ENCODE data around the gene PACRG. TPM values are rescaled to one million over a fixed set of nuclear protein-coding genes. Genes with fewer than 3 reads are reported as not detected.

PACRG gene
- total RNA-seq, 2 donors from 2014 or later: 13.0 TPM; not detected in 1

- Histone ChIP-seq H3K4me1 (ENCODE audit: control insufficient read depth in 1 of 2, low read depth in 2 of 2) (no peaks in the 10 kb centered on the region), H3K36me3 (no peaks in the 10 kb centered on the region), H3K27me3 (replicated peaks; ENCODE audit: insufficient read depth) (no peaks in the 10 kb centered on the region), H3K27ac (no peak overlapping the region), H3K4me3 (no peak overlapping the region), H3K9me3 (no peaks in the 10 kb centered on the region)
- DNase-seq (ENCODE audit: low spot score): no peak
- ATAC-seq (ENCODE audit: insufficient number of reproducible peaks, low FRiP score, low read depth): no peak
- no peak for TF ChIP-seq CTCF (IDR thresholded peaks at IDR 0.05)
Observed at GRCh38 chr6:163249651-163250101, 521.9 kb downstream of the PACRG start.

- no peaks in the 10 kb centered on the region for H3K9me3 ChIP-seq
- H3K27me3 ChIP-seq (replicated peaks; ENCODE audit: insufficient read depth): no peaks in the 10 kb centered on the region
- ATAC-seq (ENCODE audit: insufficient number of reproducible peaks, low FRiP score, low read depth) (no peak), DNase-seq (ENCODE audit: low spot score) (no peak)
- no peak for TF ChIP-seq CTCF (IDR thresholded peaks at IDR 0.05)
- H3K4me3 ChIP-seq: no peak overlapping the region
- no peak overlapping the region for H3K27ac ChIP-seq
- no peaks in the 10 kb centered on the region for H3K36me3 ChIP-seq
- H3K4me1 ChIP-seq (ENCODE audit: control insufficient read depth in 1 of 2, low read depth in 2 of 2): no peaks in the 10 kb centered on the region
Observed at GRCh38 chr6:163250116-163250515, 522.3 kb downstream of the PACRG start.

GRCh38 chr6:163252061-163252591, 524.4 kb downstream of the PACRG start:
- Histone ChIP-seq H3K4me3 (no peak overlapping the region), H3K9me3 (no peaks in the 10 kb centered on the region), H3K27ac (no peak overlapping the region), H3K36me3 (no peaks in the 10 kb centered on the region), H3K4me1 (ENCODE audit: control insufficient read depth in 1 of 2, low read depth in 2 of 2) (no peaks in the 10 kb centered on the region), H3K27me3 (replicated peaks; ENCODE audit: insufficient read depth) (no peaks in the 10 kb centered on the region)
- no peak for TF ChIP-seq CTCF (IDR thresholded peaks at IDR 0.05)
- DNase-seq (ENCODE audit: low spot score): no peak
- ATAC-seq (ENCODE audit: insufficient number of reproducible peaks, low FRiP score, low read depth): no peak

GRCh38 chr6:163253556-163254213, 525.9 kb downstream of the PACRG start:
- ATAC-seq (ENCODE audit: insufficient number of reproducible peaks, low FRiP score, low read depth) (no peak), DNase-seq (ENCODE audit: low spot score) (no peak)
- Histone ChIP-seq H3K36me3 (no peaks in the 10 kb centered on the region), H3K4me1 (ENCODE audit: control insufficient read depth in 1 of 2, low read depth in 2 of 2) (no peaks in the 10 kb centered on the region), H3K4me3 (no peak overlapping the region), H3K9me3 (no peaks in the 10 kb centered on the region), H3K27me3 (replicated peaks; ENCODE audit: insufficient read depth) (no peaks in the 10 kb centered on the region), H3K27ac (no peak overlapping the region)
- no peak for TF ChIP-seq CTCF (IDR thresholded peaks at IDR 0.05)

GRCh38 chr6:163254341-163254835, 526.6 kb downstream of the PACRG start:
- Histone ChIP-seq H3K9me3 (no peaks in the 10 kb centered on the region), H3K27ac (no peak overlapping the region), H3K4me3 (no peak overlapping the region), H3K36me3 (no peaks in the 10 kb centered on the region), H3K4me1 (ENCODE audit: control insufficient read depth in 1 of 2, low read depth in 2 of 2) (no peaks in the 10 kb centered on the region), H3K27me3 (replicated peaks; ENCODE audit: insufficient read depth) (no peaks in the 10 kb centered on the region)
- no peak for TF ChIP-seq CTCF (IDR thresholded peaks at IDR 0.05)
- DNase-seq (ENCODE audit: low spot score) (no peak), ATAC-seq (ENCODE audit: insufficient number of reproducible peaks, low FRiP score, low read depth) (no peak)

All from thoracic aorta (tissue), 2 donors.